ENCODE measurements around the gene RBPJ. TPM values are rescaled to one million over a fixed set of nuclear protein-coding genes. Genes with fewer than 3 reads are reported as not detected.

Gene RBPJ
- total RNA-seq, 4 donors from 2014 or later: 94.1 to 129 (median 113) TPM

DNA sequence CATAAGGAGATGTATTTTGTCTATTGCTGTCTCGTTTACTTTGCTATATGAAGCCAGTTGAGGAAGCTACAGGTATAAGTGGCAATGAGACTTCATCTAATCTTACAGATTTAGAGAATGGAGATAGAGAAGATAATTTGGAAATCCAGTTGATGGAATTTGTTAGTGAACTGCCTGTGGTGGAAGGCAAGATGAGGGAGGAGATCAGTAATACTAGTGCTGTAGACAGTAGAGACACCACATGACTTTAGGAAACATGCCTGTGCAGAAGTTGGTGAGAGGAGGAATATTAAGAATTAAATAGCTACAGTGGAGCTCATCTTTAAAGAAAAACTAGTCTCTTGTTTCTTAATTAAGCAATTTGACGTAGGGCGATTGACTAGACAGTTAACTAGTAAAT lies 51.3 kb downstream of the RBPJ start:
- ATAC-seq (ENCODE audit: low FRiP score) (no peak), DNase-seq (ENCODE audit: low spot score) (no peak)
- TF ChIP-seq CTCF (IDR thresholded peaks at IDR 0.05): no peak

- ATAC-seq (ENCODE audit: low FRiP score) (no peak), DNase-seq (ENCODE audit: low spot score) (no peak)
Measured at GRCh38 chr4:26372525-26373172, 51.8 kb downstream of the RBPJ start.

DNA sequence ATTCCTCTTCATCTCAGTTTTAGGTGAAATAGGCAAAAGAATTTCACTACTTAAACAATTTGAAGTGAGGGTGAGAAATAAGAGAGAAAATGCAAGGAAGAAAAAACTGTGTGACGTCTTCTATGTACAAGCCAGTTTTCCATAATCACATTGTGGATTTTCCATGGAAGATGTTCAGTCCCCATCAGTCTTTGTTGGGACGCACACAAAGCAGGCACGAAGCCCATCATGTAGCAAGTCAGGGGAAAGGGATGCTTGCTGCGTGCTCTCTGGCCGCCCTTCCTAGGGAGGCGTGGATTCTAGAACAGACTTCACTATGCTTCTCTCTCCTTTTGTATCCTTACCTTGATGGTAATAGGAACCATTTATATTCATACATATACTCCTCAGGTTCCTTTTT lies 54.7 kb downstream of the RBPJ start:
- no peak for TF ChIP-seq CTCF (IDR thresholded peaks at IDR 0.05)
- DNase-seq (ENCODE audit: low spot score): no peak
- no peak for ATAC-seq (ENCODE audit: low FRiP score)

More at GRCh38 chr4:26372525-26373172, 51.8 kb downstream of the RBPJ start:
- TF ChIP-seq CTCF (IDR thresholded peaks at IDR 0.05): no peak

GRCh38 chr4:26377328-26378311 lies 56.8 kb downstream of the RBPJ start:
- DNase-seq (ENCODE audit: low spot score) (no peak), ATAC-seq (ENCODE audit: low FRiP score) (no peak)
- TF ChIP-seq CTCF (IDR thresholded peaks at IDR 0.05): no peak

DNA sequence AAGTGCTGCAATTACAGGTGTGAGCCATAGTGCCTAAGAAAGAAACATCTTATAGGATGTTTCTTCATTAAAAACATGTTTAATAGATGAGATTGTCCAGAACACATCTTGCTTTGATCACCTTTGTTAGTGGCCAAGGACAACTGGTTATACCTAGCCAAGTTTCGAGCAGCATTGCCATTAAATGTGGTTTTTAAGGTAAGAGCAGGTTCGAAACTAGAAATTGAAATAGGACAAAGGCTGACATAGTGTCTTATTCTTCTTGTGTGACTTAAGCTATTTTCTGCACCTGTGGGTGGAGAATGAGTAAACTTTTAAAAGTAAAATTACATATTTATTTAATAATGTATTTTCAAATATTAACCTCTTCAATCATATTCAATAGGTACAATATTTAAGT lies 59.0 kb downstream of the RBPJ start:
- no peak for TF ChIP-seq CTCF (IDR thresholded peaks at IDR 0.05)
- no peak for DNase-seq (ENCODE audit: low spot score)
- no peak for ATAC-seq (ENCODE audit: low FRiP score)

GRCh38 chr4:26380740-26381139 lies 59.9 kb downstream of the RBPJ start:
- no peak for DNase-seq (ENCODE audit: low spot score)
- no peak for TF ChIP-seq CTCF (IDR thresholded peaks at IDR 0.05)
- ATAC-seq (ENCODE audit: low FRiP score): no peak
